Tongue (tissue), 2 donors: ENCODE results near the gene PLOD2. TPM values are rescaled to one million over a fixed set of nuclear protein-coding genes. Genes with fewer than 3 reads are reported as not detected.

ENCODE experiments used
- DNase-seq: peaks from one replicate; pipeline ENCODE4 v3.0.0-alpha.2; 2015
- total RNA-seq: library from RNA; depleted of rRNA; stranded (reverse); fragments of >200 nt; gene quantifications from one replicate; pipeline ENCODE4 v1.2.3, GENCODE V29; 2014

Gene PLOD2
- total RNA-seq: 27.7 TPM

- peak; percentile 91 for DNase-seq
Measured at GRCh38 chr3:146160964-146161662, at the start of gene PLOD2. PLOD2 (minus strand) TSS chr3:146161184; CDS start chr3:146160989, 195 bp downstream.

- no peak for DNase-seq
Measured at GRCh38 chr3:146209371-146209770, 48.4 kb upstream of the PLOD2 start.

DNA sequence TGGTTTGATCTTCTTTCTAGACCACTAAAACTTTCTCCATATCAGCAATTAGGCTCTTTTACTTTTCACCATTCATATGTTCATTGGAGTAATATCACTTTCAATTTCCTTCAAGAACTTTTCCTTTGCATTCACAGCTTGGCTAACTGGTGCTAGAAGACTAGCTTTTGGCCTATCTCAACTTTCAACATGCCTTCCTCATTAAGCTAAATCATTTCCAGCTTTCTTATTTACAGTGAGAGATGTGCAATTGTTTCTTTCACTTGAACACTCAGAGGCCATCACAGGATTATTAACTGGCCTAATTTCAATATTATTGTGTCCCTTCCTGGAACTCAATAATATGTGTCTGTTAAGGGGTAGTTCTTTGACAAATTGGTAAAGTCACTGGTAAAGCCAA is 42.8 kb upstream of the PLOD2 start:
- peak; percentile 16 for DNase-seq

- no peak for DNase-seq
Measured at GRCh38 chr3:146200461-146201220, 39.7 kb upstream of the PLOD2 start.

DNA sequence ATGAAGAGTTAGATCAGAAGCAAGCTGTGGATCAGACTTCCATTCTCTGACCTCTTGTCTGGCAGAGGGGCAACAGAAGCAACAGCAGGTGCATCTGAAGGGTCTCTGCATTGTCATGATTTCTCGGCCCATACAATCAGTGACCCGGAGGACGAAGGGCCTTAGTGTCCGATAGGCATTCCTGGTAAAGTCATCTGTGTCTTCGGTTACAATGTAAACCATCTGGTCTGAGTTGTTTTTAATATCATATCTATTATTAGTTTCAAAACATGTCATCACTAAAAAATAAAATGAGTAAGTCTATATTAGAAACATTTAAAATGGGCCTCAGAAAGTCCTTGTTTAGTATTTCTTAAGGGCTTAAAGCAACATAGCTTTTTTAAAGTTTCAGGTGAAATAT is 38.8 kb upstream of the PLOD2 start:
- DNase-seq: no peak

GRCh38 chr3:146196789-146197188 is 35.8 kb upstream of the PLOD2 start:
- DNase-seq: no peak

- no peak for DNase-seq
Measured at GRCh38 chr3:146195605-146196004, 34.6 kb upstream of the PLOD2 start.

DNA sequence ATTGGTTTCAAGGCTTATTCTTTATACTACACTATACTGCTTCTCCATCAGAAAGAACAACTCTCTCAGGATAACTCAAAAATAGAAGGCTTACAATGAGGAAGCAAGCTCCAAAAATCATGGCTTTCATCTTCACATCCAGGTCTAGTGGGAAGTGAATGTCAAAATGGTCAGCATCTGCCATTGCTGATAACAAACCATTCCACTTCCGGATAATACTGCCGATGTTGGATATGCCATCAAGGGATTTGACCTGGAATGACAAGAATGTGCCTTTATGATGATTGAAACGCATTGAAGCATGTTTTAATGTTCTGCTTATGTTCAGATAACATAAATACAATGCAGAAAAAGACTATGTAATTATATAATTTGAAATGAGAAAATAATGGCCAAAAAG is 34.0 kb upstream of the PLOD2 start:
- DNase-seq: no peak

GRCh38 chr3:146191051-146191450 is 30.1 kb upstream of the PLOD2 start:
- no peak for DNase-seq

GRCh38 chr3:146189519-146190173 is 28.7 kb upstream of the PLOD2 start:
- peak; percentile 69 for DNase-seq

DNA sequence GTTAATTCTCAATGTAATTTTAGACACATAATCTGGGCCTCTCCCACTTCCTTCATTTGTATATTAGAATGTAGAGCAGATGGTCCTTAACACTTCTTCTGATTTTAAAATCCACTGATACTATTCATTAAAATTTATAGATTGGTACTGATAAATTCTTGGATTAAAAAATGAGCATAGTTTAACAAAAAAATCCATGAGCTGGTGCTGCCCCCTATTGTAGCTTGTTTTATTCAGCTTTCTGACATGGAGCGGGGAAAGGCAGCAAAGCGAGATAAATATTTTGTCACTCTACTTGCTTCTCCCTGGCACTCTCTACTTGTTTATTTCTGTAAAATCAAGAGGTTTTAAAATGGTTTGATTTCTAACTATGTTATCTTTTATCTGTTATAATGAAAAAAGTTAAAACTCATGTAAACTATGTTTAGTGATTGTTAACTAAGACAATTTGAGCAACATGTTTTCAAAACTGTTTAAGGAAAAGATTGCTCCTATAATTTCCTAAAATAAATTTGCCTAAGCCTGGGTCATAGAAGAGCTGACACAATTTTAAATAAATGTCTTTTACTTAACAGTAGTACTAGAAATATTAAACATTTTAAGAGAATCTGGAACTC is 26.5 kb upstream of the PLOD2 start:
- peak; percentile 52 for DNase-seq

- peak; percentile 30 for DNase-seq
Measured at GRCh38 chr3:146184241-146185015, 23.4 kb upstream of the PLOD2 start.

DNA sequence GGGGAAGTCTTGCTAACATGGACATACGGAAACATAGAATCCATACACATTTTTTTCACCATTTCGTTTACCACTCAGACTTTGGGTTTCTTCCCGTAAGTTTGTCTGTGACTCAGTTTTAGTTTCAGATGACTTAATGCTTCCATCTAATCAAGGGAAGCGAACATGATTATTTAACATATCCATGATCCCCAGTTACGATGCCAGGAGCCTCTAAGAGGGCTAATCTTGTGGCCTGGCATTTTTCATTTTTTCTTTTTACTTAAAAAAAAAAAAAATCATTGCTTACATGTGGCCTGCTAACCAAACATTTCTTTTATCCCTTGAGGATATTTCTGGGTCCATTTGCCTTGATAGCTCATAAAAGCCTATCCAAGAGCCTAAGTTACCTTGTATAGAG is 20.2 kb upstream of the PLOD2 start:
- DNase-seq: no peak

DNA sequence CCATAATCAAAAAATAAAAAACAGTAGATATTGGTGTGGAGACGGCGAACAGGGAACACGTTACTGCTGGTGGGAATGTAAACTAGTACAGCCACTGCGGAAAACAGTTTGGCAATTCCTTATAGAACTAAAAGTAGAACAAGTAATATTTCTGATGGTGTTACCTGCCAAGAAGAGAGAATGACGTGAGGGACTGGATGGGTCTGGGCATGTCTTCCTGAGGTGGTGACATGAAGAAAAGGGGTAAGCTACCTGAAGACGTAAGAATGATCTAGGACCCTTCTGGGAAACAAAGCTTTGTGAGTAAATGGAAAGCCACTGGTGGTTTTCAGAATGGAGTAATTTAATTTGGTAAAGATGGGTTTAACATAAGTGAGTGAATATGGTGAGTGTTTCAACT is 19.4 kb upstream of the PLOD2 start:
- no peak for DNase-seq

DNA sequence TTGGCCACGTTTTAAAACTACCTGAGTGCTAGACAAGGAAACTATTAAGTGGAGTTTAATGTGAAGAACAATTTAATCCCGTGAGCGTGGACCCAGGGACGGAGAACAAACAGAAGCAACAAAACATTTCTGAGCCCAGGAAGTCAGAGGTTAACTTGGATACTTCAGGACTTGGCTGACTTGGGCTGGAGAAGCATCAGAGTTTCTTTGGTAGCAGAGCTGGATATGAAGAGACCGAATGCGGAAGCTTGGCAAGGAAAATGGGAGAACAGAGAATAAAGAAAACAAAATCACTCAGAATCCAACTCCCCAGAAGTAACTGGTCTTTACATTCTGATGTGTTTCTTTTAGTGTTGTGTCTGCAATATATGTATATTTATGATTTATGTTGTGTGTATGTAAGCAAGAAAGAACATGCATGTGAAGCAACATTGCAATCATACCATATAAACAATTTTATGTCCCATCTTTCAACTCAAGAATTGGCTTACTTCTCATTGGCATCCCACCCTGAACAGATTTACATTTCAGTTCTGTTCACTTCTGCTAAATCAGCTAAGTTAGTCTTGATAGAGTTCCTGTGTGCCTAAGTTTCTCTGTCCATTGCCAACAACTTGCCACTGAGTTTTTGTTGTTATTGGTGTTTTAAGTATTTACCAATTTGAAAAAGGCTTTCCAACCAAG is 17.2 kb upstream of the PLOD2 start:
- DNase-seq: peak; percentile 37

DNA sequence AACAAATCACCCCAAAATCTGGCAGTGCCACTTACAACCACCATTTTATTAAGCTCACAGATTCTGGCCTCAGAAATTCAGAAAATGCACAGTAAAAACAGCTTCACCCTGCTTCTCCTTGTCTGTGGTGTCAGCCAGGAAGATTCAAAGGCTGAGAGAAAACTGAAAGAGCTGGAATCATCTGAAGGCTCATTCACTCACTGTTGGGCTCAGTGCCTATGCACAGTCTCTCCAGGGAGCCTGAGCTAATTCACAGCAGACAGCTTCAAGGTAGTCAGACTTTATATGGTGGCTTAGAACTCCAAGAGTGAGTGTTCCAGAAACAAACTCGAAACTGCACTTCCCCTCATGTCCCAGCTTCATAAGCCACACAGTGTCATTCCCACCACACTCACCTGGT is 16.5 kb upstream of the PLOD2 start:
- DNase-seq: peak; percentile 44

DNA sequence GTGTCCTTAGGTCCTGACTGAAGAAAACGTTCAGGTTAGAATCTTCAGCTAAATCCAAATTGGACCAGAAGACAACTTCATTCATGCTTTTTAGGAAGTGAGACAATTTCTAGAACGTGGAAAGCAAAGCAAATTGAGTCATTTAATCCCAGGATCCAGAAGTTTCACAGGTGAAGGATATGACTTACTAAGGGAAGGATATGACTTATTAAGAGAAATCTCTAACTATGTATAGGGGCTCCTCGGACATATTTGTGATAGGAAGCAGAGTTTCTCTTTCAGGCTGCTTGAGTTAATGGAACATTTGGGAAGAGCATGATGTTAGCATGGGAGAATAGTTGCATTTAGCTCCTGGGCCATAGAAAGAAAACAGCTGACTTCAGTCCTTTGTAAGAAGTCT is 16.1 kb upstream of the PLOD2 start:
- no peak for DNase-seq

DNA sequence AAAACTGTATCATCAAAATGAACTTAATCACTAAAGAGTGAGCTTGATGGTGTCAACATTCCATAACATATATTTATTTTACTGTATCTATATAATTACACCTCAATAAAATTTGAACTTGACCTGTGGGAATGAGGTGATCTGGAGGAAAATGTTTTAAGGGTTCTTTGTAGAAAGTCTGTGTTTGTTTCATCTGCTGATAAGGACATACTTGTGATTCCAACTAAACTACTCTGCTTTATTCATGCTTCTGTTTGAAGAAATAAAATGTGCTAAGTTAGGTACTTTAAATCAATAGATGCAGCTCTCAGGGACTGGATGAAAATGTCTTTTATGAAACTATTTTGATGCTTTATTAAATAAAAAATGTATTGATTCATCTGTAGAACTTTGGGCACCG is 11.6 kb upstream of the PLOD2 start:
- DNase-seq: no peak

DNA sequence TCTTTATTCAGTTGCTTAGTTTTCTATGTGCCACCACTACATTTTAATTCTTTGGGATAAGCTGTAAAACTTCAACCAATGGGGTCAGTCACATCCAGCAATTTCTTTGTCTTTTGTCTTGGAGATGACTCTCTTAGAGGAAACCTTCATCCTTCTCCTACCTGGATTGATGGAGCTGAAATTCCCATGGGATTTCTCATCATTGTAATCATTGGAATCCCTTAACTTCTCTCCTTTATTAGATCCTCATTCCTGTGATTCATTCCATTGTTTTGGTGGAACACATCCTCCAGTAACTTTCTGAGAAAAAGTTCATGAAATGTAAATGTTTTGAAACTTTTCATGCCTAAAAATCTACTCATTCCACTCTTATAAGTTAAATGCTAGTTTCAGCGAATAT is 9.6 kb upstream of the PLOD2 start:
- no peak for DNase-seq

- no peak for DNase-seq
Measured at GRCh38 chr3:146169891-146170290, 8.9 kb upstream of the PLOD2 start.

DNA sequence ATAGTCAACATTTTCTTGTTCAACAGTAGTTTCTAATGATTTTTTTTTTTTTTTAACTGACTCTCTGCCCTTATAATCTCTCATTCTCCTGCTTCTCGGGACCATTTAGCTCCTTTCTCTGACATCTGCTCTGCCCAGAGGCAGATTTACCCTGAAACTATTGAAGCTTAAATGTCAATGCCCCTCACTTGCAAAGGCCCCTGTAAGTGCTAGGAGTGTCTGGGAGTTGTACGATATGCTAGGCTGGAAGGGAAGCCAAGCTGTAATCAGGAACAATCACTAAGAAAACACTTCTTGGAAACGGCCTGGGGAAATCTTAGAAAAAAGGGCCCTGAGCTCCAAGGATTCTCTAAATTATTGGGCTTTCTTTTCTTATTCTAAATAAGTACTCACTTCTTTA is 5.8 kb upstream of the PLOD2 start:
- no peak for DNase-seq

DNA sequence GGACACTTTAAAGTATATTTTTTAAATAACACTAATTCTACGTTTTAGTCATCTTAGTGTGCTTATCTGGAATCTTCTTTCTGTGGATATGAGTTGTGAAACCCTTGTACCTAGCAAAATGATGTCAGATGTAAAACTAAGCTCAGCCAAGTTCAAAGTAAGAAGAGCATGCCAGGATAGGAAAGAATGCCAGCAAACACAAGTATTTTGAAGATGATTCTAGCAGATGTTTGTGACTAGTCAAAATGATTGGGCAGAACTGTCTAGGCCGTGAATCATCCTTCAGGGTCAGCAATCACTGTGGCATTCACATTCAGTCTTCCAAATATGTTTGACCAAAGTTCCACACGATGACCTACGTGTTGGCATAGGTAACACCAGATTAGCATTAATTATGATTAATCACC is 5.4 kb upstream of the PLOD2 start:
- no peak for DNase-seq
